Neural cell (in vitro differentiated cells): Measurements from ENCODE around the gene ZNF106. TPM values are rescaled to one million over a fixed set of nuclear protein-coding genes. Genes with fewer than 3 reads are reported as not detected.

Experiments used
- H2AFZ ChIP-seq: fragments of 200-600, 300-800 bp; sonication (generic), shearing (Covaris generic); 2 replicates; pipeline ENCODE4 v1.6.0; 2014; ENCODE audit warnings: low read depth, mild to moderate bottlenecking, antibody characterized with exemption, low read length, moderate library complexity
- H3F3A ChIP-seq: fragments of 200-600 bp; shearing (Covaris generic); 2 replicates; pipeline ENCODE4 v1.6.1; 2016; ENCODE audit warnings: mild to moderate bottlenecking, moderate library complexity, mixed read lengths, antibody characterized with exemption, low read length; ENCODE audit not compliant: insufficient read depth, poor library complexity, severe bottlenecking
- H3K27ac ChIP-seq: fragments of 200-600, 300-800 bp; sonication (generic), shearing (Covaris generic); 2 replicates; pipeline ENCODE4 v1.5.1; 2014; ENCODE audit warnings: mild to moderate bottlenecking, low read length, moderate library complexity
- H3K27me3 ChIP-seq: fragments of 300-800, 200-600 bp; sonication (generic), shearing (Covaris generic); 2 replicates; pipeline ENCODE4 v1.6.0; 2014; ENCODE audit warnings: mild to moderate bottlenecking, low read depth, low read length, moderate library complexity; ENCODE audit not compliant: insufficient read depth
- H3K36me3 ChIP-seq: fragments of 300-800, 200-600 bp; sonication (generic), shearing (Covaris generic); 2 replicates; pipeline ENCODE4 v1.5.1; 2014; ENCODE audit warnings: mild to moderate bottlenecking, antibody characterized with exemption, low read length, moderate library complexity; ENCODE audit not compliant: insufficient read depth
- H3K4me2 ChIP-seq: fragments of 300-800, 200-600 bp; sonication (generic), shearing (Covaris generic); 2 replicates; pipeline ENCODE4 v1.6.0; 2014; ENCODE audit warnings: mild to moderate bottlenecking, low read length
- H3K4me3 ChIP-seq: fragments of 300-800, 200-600 bp; sonication (generic), shearing (Covaris generic); 2 replicates; pipeline ENCODE4 v1.5.1; 2014; ENCODE audit warnings: mild to moderate bottlenecking, low read length, moderate library complexity
- H3K79me2 ChIP-seq: fragments of 200-600 bp; shearing (Covaris generic); replicated peaks from 2 replicates; pipeline ENCODE4 v1.6.0; 2014; ENCODE audit warnings: mild to moderate bottlenecking, low read length, moderate library complexity; ENCODE audit not compliant: insufficient read depth
- H3K9ac ChIP-seq: fragments of 300-800, 200-600 bp; sonication (generic), shearing (Covaris generic); 2 replicates; pipeline ENCODE4 v1.6.1; 2016; ENCODE audit warnings: mild to moderate bottlenecking, low read length, mixed read lengths
- H3K9me2 ChIP-seq: fragments of 200-600 bp; shearing (Covaris generic); 2 replicates; pipeline ENCODE4 v1.6.1; 2016; ENCODE audit warnings: mild to moderate bottlenecking, low read length, mixed read lengths; ENCODE audit not compliant: insufficient read depth
- H3K9me3 ChIP-seq: fragments of 200-600, 300-800 bp; sonication (generic), shearing (Covaris generic); 2 replicates; pipeline ENCODE4 v1.6.1; 2016; ENCODE audit warnings: mild to moderate bottlenecking, mixed run types, low read length, moderate library complexity, mixed read lengths
- H4K20me1 ChIP-seq: fragments of 200-600 bp; shearing (Covaris generic); 2 replicates; pipeline ENCODE4 v1.6.1; 2016; ENCODE audit warnings: mild to moderate bottlenecking, mixed run types; ENCODE audit not compliant: insufficient read depth
- CTCF ChIP-seq: fragments of 450-650 bp; IDR thresholded peaks from 2 replicates; pipeline ENCODE4 v1.5.1; 2014; ENCODE audit warnings: antibody characterized with exemption, mild to moderate bottlenecking, moderate library complexity; ENCODE audit not compliant: poor library complexity, severe bottlenecking
- EP300 ChIP-seq: fragments of 450-650 bp; conservative IDR thresholded peaks from 2 replicates; pipeline ENCODE4 v1.6.1; 2014; ENCODE audit warnings: antibody characterized with exemption, mild to moderate bottlenecking, moderate library complexity; ENCODE audit not compliant: poor library complexity, severe bottlenecking
- EZH2 ChIP-seq: fragments of 200-600, 300-800 bp; shearing (Covaris generic), sonication (generic); IDR thresholded peaks from 2 replicates; pipeline ENCODE4 v1.6.1; 2014; ENCODE audit warnings: antibody characterized with exemption, low read length, borderline replicate concordance, mild to moderate bottlenecking; ENCODE audit not compliant: insufficient read depth, poor library complexity, severe bottlenecking
- MXI1 ChIP-seq: fragments of 450-650 bp; conservative IDR thresholded peaks from 2 replicates; pipeline ENCODE4 v1.6.1; 2014; ENCODE audit warnings: antibody characterized with exemption, mild to moderate bottlenecking; ENCODE audit not compliant: poor library complexity, severe bottlenecking
- POLR2AphosphoS5 ChIP-seq: IDR thresholded peaks from 2 replicates; pipeline ENCODE4 v1.6.1; 2012
- RAD21 ChIP-seq: fragments of 450-650 bp; conservative IDR thresholded peaks from 2 replicates; pipeline ENCODE4 v1.6.1; 2014; ENCODE audit warnings: antibody characterized with exemption, mild to moderate bottlenecking, moderate library complexity
- REST ChIP-seq: IDR thresholded peaks from 2 replicates; pipeline ENCODE4 v1.6.1; 2012; ENCODE audit warnings: borderline replicate concordance
- SMC3 ChIP-seq: fragments of 450-650 bp; conservative IDR thresholded peaks from 2 replicates; pipeline ENCODE4 v1.6.1; 2014; ENCODE audit warnings: antibody characterized with exemption, mild to moderate bottlenecking, moderate library complexity; ENCODE audit not compliant: poor library complexity
- TAF1 ChIP-seq: IDR thresholded peaks from 2 replicates; pipeline ENCODE4 v1.6.1; 2012; ENCODE audit warnings: low read depth
- polyA plus RNA-seq: library from polyadenylated mRNA; depleted of rRNA; stranded (reverse); fragments of >200 nt; gene quantifications from 2 replicates; pipeline ENCODE4 v1.2.3, GENCODE V29; 2014

Gene ZNF106
- polyA plus RNA-seq, 1 donor from 2014 or later: 24.0 TPM

GRCh38 chr15:42384597-42384996, 106.3 kb downstream of the ZNF106 start:
- H3K79me2 ChIP-seq: no peaks in the 10 kb centered on the region
- H3F3A ChIP-seq: no peaks in the 10 kb centered on the region
- no peak overlapping the region for H2AFZ ChIP-seq
- H3K4me3 ChIP-seq: no peak overlapping the region
- H4K20me1 ChIP-seq: no peaks in the 10 kb centered on the region
- no peaks in the 10 kb centered on the region for H3K9me3 ChIP-seq
- no peaks in the 10 kb centered on the region for H3K27me3 ChIP-seq
- H3K4me2 ChIP-seq: no peak overlapping the region
- no peaks in the 10 kb centered on the region for H3K36me3 ChIP-seq
- no peak overlapping the region for H3K9ac ChIP-seq
- no peak overlapping the region for H3K27ac ChIP-seq
- no peaks in the 10 kb centered on the region for H3K9me2 ChIP-seq
- TF ChIP-seq EZH2: no peak
- no peak for TF ChIP-seq SMC3
- TF ChIP-seq POLR2AphosphoS5: no peak
- no peak for TF ChIP-seq CTCF
- TF ChIP-seq MXI1: no peak
- no peak for TF ChIP-seq EP300
- TF ChIP-seq RAD21: no peak
- TF ChIP-seq TAF1: no peak
- no peak for TF ChIP-seq REST

- H3F3A ChIP-seq: no peaks in the 10 kb centered on the region
- no peaks in the 10 kb centered on the region for H3K36me3 ChIP-seq
- H3K27ac ChIP-seq: no peak overlapping the region
- H3K9me2 ChIP-seq: no peaks in the 10 kb centered on the region
- TF ChIP-seq RAD21 (no peak), POLR2AphosphoS5 (no peak), TAF1 (no peak), EP300 (no peak), SMC3 (no peak), CTCF (no peak), EZH2 (no peak), REST (no peak), MXI1 (no peak)
- no peak overlapping the region for H3K4me3 ChIP-seq
- no peaks in the 10 kb centered on the region for H3K27me3 ChIP-seq
- H3K4me2 ChIP-seq: no peak overlapping the region
- no peaks in the 10 kb centered on the region for H4K20me1 ChIP-seq
- no peak overlapping the region for H3K9ac ChIP-seq
- no peak overlapping the region for H2AFZ ChIP-seq
- no peaks in the 10 kb centered on the region for H3K9me3 ChIP-seq
- H3K79me2 ChIP-seq: no peaks in the 10 kb centered on the region
Observed at GRCh38 chr15:42378011-42378410, 112.9 kb downstream of the ZNF106 start.
